Progenitor cell of endocrine pancreas (in vitro differentiated cells): Measurements from ENCODE around the gene SORCS2. TPM values are rescaled to one million over a fixed set of nuclear protein-coding genes. Genes with fewer than 3 reads are reported as not detected.

ENCODE experiments used
- DNase-seq: peaks from one replicate; pipeline ENCODE4 v3.0.0; 2021; ENCODE audit warnings: low spot score; ENCODE audit not compliant: unreplicated experiment
- H3K27ac Mint-ChIP-seq: 2 replicates; pipeline ENCODE4 v1.8.0; 2021; ENCODE audit warnings: mild to moderate bottlenecking, moderate library complexity, mixed read lengths
- H3K27me3 Mint-ChIP-seq: 2 replicates; pipeline ENCODE4 v1.8.0; 2021; ENCODE audit warnings: mixed read lengths
- H3K36me3 Mint-ChIP-seq: 2 replicates; pipeline ENCODE4 v1.8.0; 2022; ENCODE audit warnings: mixed read lengths; ENCODE audit not compliant: insufficient read depth
- H3K4me1 Mint-ChIP-seq: 2 replicates; pipeline ENCODE4 v1.8.0; 2021; ENCODE audit warnings: low read depth, mixed read lengths
- H3K4me3 Mint-ChIP-seq: 2 replicates; pipeline ENCODE4 v1.8.0; 2021; ENCODE audit warnings: low read depth, mild to moderate bottlenecking, moderate library complexity, mixed read lengths
- H3K9me3 Mint-ChIP-seq: 2 replicates; pipeline ENCODE4 v1.8.0; 2021; ENCODE audit warnings: low read depth, mixed read lengths
- CTCF ChIP-seq: fragments of 200-600 bp; sonication (generic); IDR thresholded peaks from one replicate; pipeline ENCODE4 v1.5.0; 2021; ENCODE audit warnings: antibody characterized with exemption, mild to moderate bottlenecking; ENCODE audit not compliant: unreplicated experiment
- total RNA-seq: library from RNA; stranded (reverse); gene quantifications from 2 replicates; pipeline ENCODE4 v1.2.1, GENCODE V29; 2021

The SORCS2 gene
- total RNA-seq, 1 donor from 2014 or later, result 2.2 TPM

- Mint-ChIP-seq H3K9me3 (no peaks in the 10 kb centered on the region), H3K27me3 (peaks cover 27% of the 10 kb centered on the region), H3K36me3 (no peaks in the 10 kb centered on the region), H3K27ac (no peak overlapping the region), H3K4me3 (no peak overlapping the region), H3K4me1 (peaks cover 10% of the 10 kb centered on the region)
- DNase-seq, result no peak
- no peak for TF ChIP-seq CTCF
These were observed 280.2 kb downstream of the SORCS2 start for GRCh38 chr4:7472442-7473013.

GRCh38 chr4:7473081-7473480 lies 280.7 kb downstream of the SORCS2 start:
- H3K4me3 Mint-ChIP-seq, result no peak overlapping the region
- no peak for TF ChIP-seq CTCF
- peaks cover 10% of the 10 kb centered on the region for H3K4me1 Mint-ChIP-seq
- H3K27ac Mint-ChIP-seq, result no peak overlapping the region
- H3K9me3 Mint-ChIP-seq, result no peaks in the 10 kb centered on the region
- no peaks in the 10 kb centered on the region for H3K36me3 Mint-ChIP-seq
- no peak for DNase-seq
- peaks cover 25% of the 10 kb centered on the region for H3K27me3 Mint-ChIP-seq

GRCh38 chr4:7474320-7474719 lies 282.0 kb downstream of the SORCS2 start:
- Mint-ChIP-seq H3K4me1 (peaks cover 13% of the 10 kb centered on the region), H3K27me3 (peaks cover 21% of the 10 kb centered on the region), H3K27ac (no peak overlapping the region), H3K9me3 (no peaks in the 10 kb centered on the region), H3K36me3 (no peaks in the 10 kb centered on the region), H3K4me3 (no peak overlapping the region)
- TF ChIP-seq CTCF, result no peak
- DNase-seq, result no peak

- H3K4me1 Mint-ChIP-seq, result peaks cover 13% of the 10 kb centered on the region
- H3K9me3 Mint-ChIP-seq, result no peaks in the 10 kb centered on the region
- TF ChIP-seq CTCF, result no peak
- H3K4me3 Mint-ChIP-seq, result no peak overlapping the region
- H3K36me3 Mint-ChIP-seq, result no peaks in the 10 kb centered on the region
- H3K27me3 Mint-ChIP-seq, result peaks cover 21% of the 10 kb centered on the region
- no peak overlapping the region for H3K27ac Mint-ChIP-seq
- no peak for DNase-seq
These were observed 282.9 kb downstream of the SORCS2 start for GRCh38 chr4:7475207-7475606.

GRCh38 chr4:7476820-7477219 lies 284.5 kb downstream of the SORCS2 start:
- Mint-ChIP-seq H3K36me3 (no peaks in the 10 kb centered on the region), H3K9me3 (peaks cover 3% of the 10 kb centered on the region), H3K27ac (peak overlapping the region; percentile 29), H3K4me3 (no peak overlapping the region), H3K4me1 (peaks cover 13% of the 10 kb centered on the region), H3K27me3 (peaks cover 12% of the 10 kb centered on the region)
- DNase-seq, result no peak
- TF ChIP-seq CTCF, result no peak
